Thyroid gland (tissue), 4 donors: ENCODE measurements around the gene PRPS1.

Experiments
- POLR2A ChIP-seq, 2 donors: fragments of 450-650 bp; IDR thresholded peaks; one replicate each; pipeline ENCODE4 v1.6.1; 2017; ENCODE audit warnings: antibody characterized with exemption in 2 of 2, mild to moderate bottlenecking in 2 of 2, moderate library complexity in 1 of 2
- TF ChIP-seq, protein P1 (sequence below), 6 experiments: fragments of 200-600 bp in 3 of 6; fragments of 450-650 bp in 3 of 6; sonication (generic) in 3 of 6; IDR thresholded peaks; one replicate each; pipeline ENCODE4 v1.5.1; 2016 to 2019; ENCODE audit warnings: antibody characterized with exemption in 6 of 6, mild to moderate bottlenecking in 2 of 6, inconsistent platforms in 1 of 6, moderate library complexity in 1 of 6

DNA sequence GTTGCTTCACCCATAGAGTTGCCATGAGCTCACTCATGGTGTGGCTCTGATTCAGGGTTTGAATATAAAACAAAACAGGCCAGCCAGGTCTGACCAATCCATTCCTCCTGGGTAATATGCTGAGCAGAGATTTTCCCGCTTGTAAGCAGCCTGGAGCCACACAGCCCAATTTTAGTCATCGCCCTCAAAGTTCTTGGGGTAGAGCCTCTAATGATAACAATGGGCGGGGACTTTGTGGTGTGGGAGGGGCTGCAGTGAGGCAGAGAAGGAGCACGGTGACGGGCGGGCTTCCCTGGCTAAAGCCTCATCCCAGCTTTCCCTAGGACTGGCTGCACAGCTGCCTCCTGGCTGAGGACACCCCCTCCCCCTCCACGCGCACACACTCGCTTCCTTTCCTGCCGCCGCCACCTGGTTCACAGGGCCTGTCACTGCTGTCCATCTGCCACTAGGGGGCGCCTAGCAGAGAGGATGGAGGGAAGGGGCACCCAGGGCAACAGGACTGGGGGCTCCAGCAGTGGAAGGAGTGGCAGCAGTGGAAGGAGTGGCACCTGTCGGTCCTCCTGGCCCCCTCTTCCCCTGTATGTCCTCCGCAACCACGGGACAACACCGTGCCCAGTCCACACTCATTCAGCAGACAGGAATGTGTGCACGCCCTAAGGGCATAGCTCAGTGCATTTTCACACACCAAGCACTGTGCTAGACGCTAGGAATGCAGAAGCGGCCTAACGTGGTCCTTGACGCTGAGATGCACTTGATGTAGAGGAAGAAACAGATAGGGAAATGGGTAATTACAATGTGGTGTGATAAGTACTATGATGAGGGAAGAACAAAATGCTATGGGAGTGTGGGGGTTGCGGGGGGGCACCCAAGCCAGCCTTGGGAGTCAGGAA is 26.8 kb downstream of the PRPS1 start:
- TF ChIP-seq POLR2A (IDR thresholded peaks at IDR 0.05), result peak in 1 of 2 donors; percentile 35
- TF ChIP-seq, protein P1, sequence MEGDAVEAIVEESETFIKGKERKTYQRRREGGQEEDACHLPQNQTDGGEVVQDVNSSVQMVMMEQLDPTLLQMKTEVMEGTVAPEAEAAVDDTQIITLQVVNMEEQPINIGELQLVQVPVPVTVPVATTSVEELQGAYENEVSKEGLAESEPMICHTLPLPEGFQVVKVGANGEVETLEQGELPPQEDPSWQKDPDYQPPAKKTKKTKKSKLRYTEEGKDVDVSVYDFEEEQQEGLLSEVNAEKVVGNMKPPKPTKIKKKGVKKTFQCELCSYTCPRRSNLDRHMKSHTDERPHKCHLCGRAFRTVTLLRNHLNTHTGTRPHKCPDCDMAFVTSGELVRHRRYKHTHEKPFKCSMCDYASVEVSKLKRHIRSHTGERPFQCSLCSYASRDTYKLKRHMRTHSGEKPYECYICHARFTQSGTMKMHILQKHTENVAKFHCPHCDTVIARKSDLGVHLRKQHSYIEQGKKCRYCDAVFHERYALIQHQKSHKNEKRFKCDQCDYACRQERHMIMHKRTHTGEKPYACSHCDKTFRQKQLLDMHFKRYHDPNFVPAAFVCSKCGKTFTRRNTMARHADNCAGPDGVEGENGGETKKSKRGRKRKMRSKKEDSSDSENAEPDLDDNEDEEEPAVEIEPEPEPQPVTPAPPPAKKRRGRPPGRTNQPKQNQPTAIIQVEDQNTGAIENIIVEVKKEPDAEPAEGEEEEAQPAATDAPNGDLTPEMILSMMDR (IDR thresholded peaks at IDR 0.05), result peak; percentile 19 to 78 (median 60)
